IPS-18c (cell line): ENCODE results near the gene DNAJC1.
"Not testable (repeated sequence)": the region's sequence is repeated elsewhere in the genome, so short reads cannot be mapped to it uniquely, and the experiment has no call there.

Source experiments
- H3K4me3 ChIP-seq: 2 replicates; pipeline ENCODE4 v1.7.0; 2013; ENCODE audit warnings: low read depth, mild to moderate bottlenecking, low read length, moderate library complexity; ENCODE audit not compliant: insufficient read depth
- H3K9me3 ChIP-seq: one replicate; pipeline ENCODE4 v1.6.1; 2013; ENCODE audit warnings: mild to moderate bottlenecking, low read length, moderate library complexity; ENCODE audit not compliant: control insufficient read depth, insufficient read depth

DNAJC1 gene

DNA sequence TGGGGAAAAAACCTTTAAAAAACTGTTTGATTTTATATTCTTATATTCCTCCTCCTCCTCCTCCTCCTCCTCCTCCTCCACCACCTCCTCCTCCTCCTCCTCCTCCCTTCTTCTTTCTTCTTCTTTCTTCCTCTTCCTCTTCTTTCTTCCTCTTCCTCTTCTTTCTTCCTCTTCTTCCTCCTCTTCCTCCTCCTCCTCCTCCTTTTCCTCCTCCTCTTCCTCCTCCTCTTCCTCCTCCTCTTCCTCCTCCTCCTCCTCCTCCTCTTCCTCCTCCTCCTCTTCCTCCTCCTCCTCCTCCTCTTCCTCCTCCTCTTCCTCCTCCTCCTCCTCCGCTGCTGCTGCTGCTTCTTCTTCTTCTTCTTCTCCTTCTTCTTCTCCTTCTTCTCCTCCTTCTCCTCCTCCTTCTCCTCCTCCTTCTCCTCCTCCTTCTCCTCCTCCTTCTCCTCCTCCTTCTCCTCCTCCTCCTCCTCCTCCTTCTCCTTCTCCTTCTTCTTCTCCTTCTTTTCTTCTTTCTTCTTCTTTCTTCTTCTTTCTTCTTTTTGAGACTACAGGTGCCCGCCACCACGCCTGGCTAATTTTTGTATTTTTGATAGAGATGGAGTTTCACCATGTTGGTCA lies 286.0 kb downstream of the DNAJC1 start:
- H3K9me3 ChIP-seq, H3K4me3 ChIP-seq: not testable (repeated sequence)

DNA sequence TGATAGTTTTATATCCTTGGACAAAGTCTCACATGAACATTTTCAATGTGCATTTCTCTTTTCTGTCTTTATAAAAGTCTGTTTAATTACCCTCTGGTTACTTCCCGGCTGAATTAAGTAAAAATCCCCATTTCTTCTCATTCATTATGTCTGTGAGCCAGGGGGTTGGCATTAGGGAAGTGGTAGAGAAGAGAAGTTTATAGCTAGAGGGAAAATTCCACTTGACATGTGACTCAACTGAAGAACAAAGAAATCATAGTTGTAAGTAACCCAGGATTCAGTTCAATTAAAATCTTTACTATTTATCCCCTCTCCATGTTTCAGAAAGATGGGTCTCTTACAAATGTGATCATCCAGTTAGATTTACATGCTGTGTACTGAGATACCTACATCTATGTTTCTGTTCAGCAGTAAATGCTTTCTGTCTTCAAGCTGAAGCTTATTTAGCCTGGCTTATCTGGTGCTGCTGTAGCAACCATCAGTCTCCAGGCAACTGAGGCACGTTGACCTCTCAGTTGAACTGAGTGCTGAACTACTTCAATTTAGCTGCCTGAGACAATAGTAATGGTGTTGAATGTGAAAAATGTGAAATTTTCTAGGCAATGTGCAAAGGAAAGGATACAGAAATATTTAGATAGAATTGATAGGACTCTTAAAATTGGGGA lies 287.9 kb downstream of the DNAJC1 start:
- H3K4me3 ChIP-seq = no peak overlapping the region
- no peaks in the 10 kb centered on the region for H3K9me3 ChIP-seq

DNA sequence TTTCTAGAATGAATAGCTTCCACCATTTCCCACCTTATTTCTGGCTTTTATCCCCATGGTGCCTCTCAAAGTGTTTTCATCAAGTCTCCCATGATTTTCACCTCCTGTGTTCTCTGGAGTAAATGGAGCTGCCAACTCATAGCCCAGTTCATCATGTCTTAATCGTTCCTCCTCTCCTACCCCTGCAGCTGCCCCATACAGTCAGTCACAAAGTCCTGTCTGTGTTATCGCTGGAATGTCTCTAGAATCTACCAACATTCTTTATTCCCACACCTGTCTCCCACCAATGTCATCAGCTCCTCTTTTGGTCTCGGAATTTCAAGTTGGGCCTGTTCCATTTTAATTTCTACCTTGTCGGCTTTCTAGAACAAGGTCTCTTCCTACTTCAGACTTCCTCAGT lies 290.6 kb downstream of the DNAJC1 start:
- Histone ChIP-seq H3K4me3 (no peak overlapping the region), H3K9me3 (no peaks in the 10 kb centered on the region)

DNA sequence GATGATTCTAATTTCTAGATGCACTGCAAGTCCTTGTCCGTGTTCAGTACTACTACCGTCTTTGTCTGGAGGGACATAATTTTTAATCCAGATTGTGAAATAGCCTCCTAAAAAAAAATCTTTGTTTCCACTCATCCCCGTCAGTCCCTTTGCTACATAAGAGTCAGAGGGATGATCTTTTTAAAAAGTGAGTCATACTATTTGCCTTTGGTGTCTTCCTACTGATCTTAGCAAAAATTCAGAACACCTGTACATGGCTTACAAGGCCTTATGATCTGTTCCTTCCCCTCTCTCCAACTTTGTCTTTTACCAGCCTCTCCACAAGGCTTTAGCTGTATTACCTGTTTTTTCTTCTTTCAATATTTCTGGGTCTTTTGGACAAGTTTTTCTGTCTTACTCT lies 296.0 kb downstream of the DNAJC1 start:
- Histone ChIP-seq H3K4me3 (no peak overlapping the region), H3K9me3 (no peaks in the 10 kb centered on the region)
